Neural progenitor cell (in vitro differentiated cells): ENCODE results near the gene ERCC5. TPM values are rescaled to one million over a fixed set of nuclear protein-coding genes. Genes with fewer than 3 reads are reported as not detected.

ENCODE experiments used
- DNase-seq: peaks from one replicate; pipeline ENCODE4 v3.0.0-alpha.2; 2016; ENCODE audit warnings: low spot score
- H2AFZ ChIP-seq: fragments of 200-600 bp; sonication (generic); replicated peaks from 2 replicates; pipeline ENCODE4 v1.6.1; 2016; ENCODE audit warnings: antibody characterized with exemption
- H3F3A ChIP-seq: fragments of 200-600 bp; sonication (generic); 2 replicates; pipeline ENCODE4 v1.6.1; 2016; ENCODE audit warnings: antibody characterized with exemption, low read depth
- H3K27ac ChIP-seq: fragments of 200-600 bp; sonication (generic); 2 replicates; pipeline ENCODE4 v1.5.1; 2016; ENCODE audit warnings: mild to moderate bottlenecking
- H3K27me3 ChIP-seq: fragments of 200-600 bp; sonication (generic); 2 replicates; pipeline ENCODE4 v1.6.1; 2016; ENCODE audit warnings: mild to moderate bottlenecking, moderate library complexity
- H3K36me3 ChIP-seq: fragments of 200-600 bp; sonication (generic); 2 replicates; pipeline ENCODE4 v1.5.1; 2016
- H3K4me1 ChIP-seq: fragments of 200-600 bp; sonication (generic); 2 replicates; pipeline ENCODE4 v1.6.1; 2016; ENCODE audit warnings: mixed run types
- H3K4me2 ChIP-seq: fragments of 200-600 bp; sonication (generic); 2 replicates; pipeline ENCODE4 v1.6.1; 2016
- H3K4me3 ChIP-seq: fragments of 200-600 bp; sonication (generic); 2 replicates; pipeline ENCODE4 v1.5.1; 2016
- H3K79me2 ChIP-seq: fragments of 200-600 bp; sonication (generic); 2 replicates; pipeline ENCODE4 v1.6.1; 2016; ENCODE audit warnings: low read depth
- H3K9ac ChIP-seq: fragments of 200-600 bp; sonication (generic); 2 replicates; pipeline ENCODE4 v1.6.1; 2016
- H3K9me3 ChIP-seq: fragments of 200-600 bp; sonication (generic); 2 replicates; pipeline ENCODE4 v1.5.1; 2016; ENCODE audit warnings: low read depth
- H4K20me1 ChIP-seq: fragments of 200-600 bp; sonication (generic); 2 replicates; pipeline ENCODE4 v1.6.1; 2016; ENCODE audit warnings: low read depth
- H3K27ac Mint-ChIP-seq: 3 replicates; pipeline ENCODE4 v1.8.0; 2021; ENCODE audit warnings: mixed read lengths
- H3K27me3 Mint-ChIP-seq: 2 replicates; pipeline ENCODE4 v1.8.0; 2022; ENCODE audit warnings: low read depth, mild to moderate bottlenecking, inconsistent platforms, moderate library complexity, mixed read lengths; ENCODE audit not compliant: insufficient read depth
- H3K36me3 Mint-ChIP-seq: 3 replicates; pipeline ENCODE4 v1.8.0; 2021; ENCODE audit warnings: mixed read lengths
- H3K4me1 Mint-ChIP-seq: 3 replicates; pipeline ENCODE4 v1.8.0; 2021; ENCODE audit warnings: mixed read lengths
- H3K4me3 Mint-ChIP-seq: 3 replicates; pipeline ENCODE4 v1.8.0; 2021; ENCODE audit warnings: mild to moderate bottlenecking, moderate library complexity, mixed read lengths
- H3K9me3 Mint-ChIP-seq: 3 replicates; pipeline ENCODE4 v1.8.0; 2020; ENCODE audit warnings: mixed read lengths
- CTCF ChIP-seq: fragments of 200-600 bp; sonication (generic); IDR thresholded peaks from 2 replicates; pipeline ENCODE4 v1.5.1; 2017; ENCODE audit warnings: antibody characterized with exemption, mild to moderate bottlenecking
- EZH2 ChIP-seq: fragments of 200-600 bp; sonication (generic); IDR thresholded peaks from 2 replicates; pipeline ENCODE4 v1.6.1; 2017; ENCODE audit warnings: antibody characterized with exemption, mild to moderate bottlenecking, moderate library complexity
- EZH2phosphoT487 ChIP-seq: fragments of 200-600 bp; sonication (generic); IDR thresholded peaks from 2 replicates; pipeline ENCODE4 v1.6.1; 2017; ENCODE audit warnings: antibody characterized with exemption
- total RNA-seq: library from RNA; depleted of rRNA; stranded (reverse); fragments of >200 nt; gene quantifications from 2 replicates; pipeline ENCODE4 v1.2.3, GENCODE V29; 2015; ENCODE audit warnings: low replicate concordance

Gene ERCC5
- total RNA-seq, 1 donor from 2014 or later, result 35.1 TPM

DNA sequence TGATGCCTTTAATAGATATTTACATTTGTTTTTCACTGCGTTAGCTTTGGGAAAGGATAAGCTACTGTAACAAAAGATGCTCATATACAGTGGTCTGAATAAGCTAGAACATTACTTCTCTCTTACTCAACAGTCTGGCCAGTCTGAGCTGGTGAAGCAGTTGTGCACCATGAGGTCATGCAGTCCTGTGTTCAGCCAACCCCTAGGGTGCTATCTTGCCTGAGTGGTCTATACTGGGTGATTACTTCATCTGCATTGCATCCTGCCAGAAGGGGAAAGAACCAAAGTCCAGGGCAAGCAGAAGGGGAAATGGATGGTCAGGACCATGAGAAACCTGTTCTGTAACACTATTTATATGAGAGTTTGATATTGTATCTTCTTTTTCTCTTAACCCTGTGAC, 31.5 kb downstream of the ERCC5 start:
- Mint-ChIP-seq H3K27me3 (no peaks in the 10 kb centered on the region), H3K27ac (no peak overlapping the region), H3K4me1 (peaks cover 25% of the 10 kb centered on the region), H3K36me3 (peaks cover 25% of the 10 kb centered on the region), H3K9me3 (no peaks in the 10 kb centered on the region), H3K4me3 (no peak overlapping the region)
- Histone ChIP-seq H4K20me1 (no peaks in the 10 kb centered on the region), H3K36me3 (peaks cover 5% of the 10 kb centered on the region), H3K4me1 (peaks cover 18% of the 10 kb centered on the region), H3K9me3 (no peaks in the 10 kb centered on the region), H3K27ac (no peak overlapping the region), H3K4me3 (no peak overlapping the region), H3K79me2 (no peaks in the 10 kb centered on the region), H3K27me3 (no peaks in the 10 kb centered on the region), H3K4me2 (no peak overlapping the region), H2AFZ (no peak overlapping the region), H3F3A (peaks cover 14% of the 10 kb centered on the region), H3K9ac (no peak overlapping the region)
- DNase-seq, result no peak
- TF ChIP-seq CTCF (no peak), EZH2phosphoT487 (no peak), EZH2 (no peak)

DNA sequence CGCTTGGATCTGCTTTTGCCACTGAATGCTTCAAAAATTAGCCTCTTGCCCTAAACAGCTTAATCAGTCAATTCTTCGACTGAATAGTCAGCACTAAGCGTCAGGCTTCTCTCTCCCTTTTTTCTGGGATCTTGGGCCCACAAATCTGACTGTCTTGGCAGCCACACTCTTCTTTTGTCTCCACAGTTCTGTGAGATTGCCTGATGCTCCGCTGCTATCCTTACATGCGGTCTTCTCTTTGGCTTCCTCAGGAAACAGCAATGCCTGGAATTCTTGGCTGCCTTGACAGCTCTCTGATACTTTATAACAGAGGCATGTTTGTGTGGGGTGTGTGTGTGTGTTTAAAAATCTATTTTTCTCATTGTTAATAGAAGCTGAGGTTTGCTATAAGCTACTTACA, 32.6 kb downstream of the ERCC5 start:
- Mint-ChIP-seq H3K4me3 (no peak overlapping the region), H3K36me3 (peaks cover 18% of the 10 kb centered on the region)

DNA sequence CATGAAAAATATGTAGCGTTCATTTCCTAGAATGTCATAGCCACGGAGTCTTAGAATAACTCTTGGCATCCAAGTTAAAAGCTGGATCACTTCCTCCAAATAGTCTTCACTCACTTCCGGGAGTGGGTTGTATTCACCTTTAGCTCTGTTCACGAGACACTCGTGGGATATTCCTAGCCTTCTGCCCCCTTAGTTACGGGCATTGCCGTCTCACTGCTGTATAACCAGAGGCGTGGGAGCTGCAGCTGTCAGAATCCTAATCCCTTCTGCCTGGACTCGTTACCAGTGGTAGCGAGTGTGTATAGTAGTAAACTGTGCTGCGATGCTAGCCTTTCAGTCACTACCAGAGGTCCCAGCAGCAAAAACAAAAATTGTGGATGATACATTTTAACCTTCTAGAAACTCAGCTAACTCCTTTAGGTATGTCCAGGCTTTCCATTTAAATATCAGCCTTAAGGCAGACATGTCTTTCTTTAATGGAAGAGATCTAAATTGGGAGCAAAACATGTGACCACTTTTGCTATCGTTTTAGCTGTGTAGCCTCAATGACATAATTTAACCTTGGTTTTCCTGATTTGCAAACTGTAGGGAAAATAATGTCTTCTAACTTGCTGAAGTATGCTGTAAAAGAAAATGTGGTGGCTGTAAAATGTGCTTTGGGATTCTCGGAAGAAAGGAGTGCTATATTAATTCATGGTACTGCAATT, 34.1 kb downstream of the ERCC5 start:
- Mint-ChIP-seq H3K4me3 (no peak overlapping the region), H3K9me3 (no peaks in the 10 kb centered on the region), H3K4me1 (peaks cover 22% of the 10 kb centered on the region), H3K36me3 (peaks cover 12% of the 10 kb centered on the region), H3K27me3 (no peaks in the 10 kb centered on the region), H3K27ac (no peak overlapping the region)
- H3K27ac ChIP-seq, result no peak overlapping the region
- no peak overlapping the region for H3K9ac ChIP-seq
- no peaks in the 10 kb centered on the region for H3K27me3 ChIP-seq
- H3K4me2 ChIP-seq, result no peak overlapping the region
- H4K20me1 ChIP-seq, result no peaks in the 10 kb centered on the region
- peaks cover 18% of the 10 kb centered on the region for H3K4me1 ChIP-seq
- peak; percentile 15 for DNase-seq
- H2AFZ ChIP-seq, result no peak overlapping the region
- H3F3A ChIP-seq, result peaks cover 14% of the 10 kb centered on the region
- H3K36me3 ChIP-seq, result peaks cover 5% of the 10 kb centered on the region
- no peaks in the 10 kb centered on the region for H3K79me2 ChIP-seq
- no peak for TF ChIP-seq EZH2phosphoT487
- TF ChIP-seq EZH2, result no peak
- no peak for TF ChIP-seq CTCF
- no peak overlapping the region for H3K4me3 ChIP-seq
- no peaks in the 10 kb centered on the region for H3K9me3 ChIP-seq

More for the DNA sequence above, 32.6 kb downstream of the ERCC5 start:
- Histone ChIP-seq H3K4me3 (no peak overlapping the region), H3K79me2 (no peaks in the 10 kb centered on the region), H2AFZ (no peak overlapping the region), H3K4me2 (peak overlapping the region; percentile 2), H3K27me3 (no peaks in the 10 kb centered on the region), H3F3A (peaks cover 14% of the 10 kb centered on the region), H3K9ac (no peak overlapping the region), H3K9me3 (no peaks in the 10 kb centered on the region), H3K27ac (peak overlapping the region; percentile 25), H3K4me1 (peaks cover 18% of the 10 kb centered on the region), H4K20me1 (no peaks in the 10 kb centered on the region), H3K36me3 (peaks cover 5% of the 10 kb centered on the region)
- TF ChIP-seq EZH2, result no peak
- no peak for TF ChIP-seq EZH2phosphoT487
- TF ChIP-seq CTCF, result no peak
- peak; percentile 56 for DNase-seq
- no peaks in the 10 kb centered on the region for H3K27me3 Mint-ChIP-seq
- peak overlapping the region; percentile 9 for H3K27ac Mint-ChIP-seq
- no peaks in the 10 kb centered on the region for H3K9me3 Mint-ChIP-seq
- H3K4me1 Mint-ChIP-seq, result peaks cover 25% of the 10 kb centered on the region
